Vagina (tissue), 2 donors: ENCODE results near the gene DNAI2. TPM values are rescaled to one million over a fixed set of nuclear protein-coding genes. Genes with fewer than 3 reads are reported as not detected.

Source experiments
- DNase-seq, 2 donors: peaks; one replicate each; pipeline ENCODE4 v3.0.0-alpha.2; 2017; ENCODE audit errors: extremely low spot score in 2 of 2
- H3K27ac ChIP-seq: fragments of 200-600 bp; sonication (generic); one replicate; pipeline ENCODE4 v1.5.1; 2019
- H3K27me3 ChIP-seq: fragments of 200-600 bp; sonication (generic); one replicate; pipeline ENCODE4 v1.5.1; 2019
- H3K36me3 ChIP-seq, 2 donors: fragments of 200-600 bp; sonication (generic); one replicate each; pipeline ENCODE4 v1.5.1; 2017 to 2019
- H3K4me1 ChIP-seq: fragments of 200-600 bp; sonication (generic); one replicate; pipeline ENCODE4 v1.5.1; 2019
- H3K4me3 ChIP-seq, 2 donors: fragments of 200-600 bp; sonication (generic); 1 replicate in 1 of 2; 2 replicates in 1 of 2; pipeline ENCODE4 v1.5.1; 2016 to 2019
- H3K9me3 ChIP-seq: fragments of 200-600 bp; sonication (generic); one replicate; pipeline ENCODE4 v1.5.1; 2019
- POLR2A ChIP-seq, 2 donors: fragments of 450-650 bp; IDR thresholded peaks; one replicate each; pipeline ENCODE4 v1.6.1; 2017; ENCODE audit warnings: antibody characterized with exemption in 2 of 2, mild to moderate bottlenecking in 2 of 2, moderate library complexity in 2 of 2
- POLR2AphosphoS5 ChIP-seq, 2 donors: sonication (generic); formaldehyde crosslinking; IDR thresholded peaks; one replicate each; pipeline ENCODE4 v1.9.0; 2017; ENCODE audit warnings: antibody characterized with exemption in 2 of 2, mild to moderate bottlenecking in 2 of 2, low read depth in 1 of 2; ENCODE audit not compliant: insufficient read depth in 1 of 2
- intact Hi-C: fragments of 100-400 bp; cut with DNase I; formaldehyde crosslinking; loops from one replicate; pipeline ENCODE4 v1.15.1; 2023
- total RNA-seq: library from RNA; depleted of rRNA; stranded (reverse); fragments of >200 nt; gene quantifications from one replicate; pipeline ENCODE4 v1.2.3, GENCODE V29; 2016
- TF ChIP-seq, protein P1 (sequence below), 3 experiments: fragments of 450-650 bp in 2 of 3; fragments of 200-600 bp in 1 of 3; sonication (generic) in 1 of 3; IDR thresholded peaks; one replicate each; pipeline ENCODE4 v1.5.1; 2017 to 2019; ENCODE audit warnings: antibody characterized with exemption in 3 of 3, mild to moderate bottlenecking in 2 of 3, moderate library complexity in 2 of 3

Gene DNAI2
- total RNA-seq, 1 donor from 2014 or later, result not detected

DNA sequence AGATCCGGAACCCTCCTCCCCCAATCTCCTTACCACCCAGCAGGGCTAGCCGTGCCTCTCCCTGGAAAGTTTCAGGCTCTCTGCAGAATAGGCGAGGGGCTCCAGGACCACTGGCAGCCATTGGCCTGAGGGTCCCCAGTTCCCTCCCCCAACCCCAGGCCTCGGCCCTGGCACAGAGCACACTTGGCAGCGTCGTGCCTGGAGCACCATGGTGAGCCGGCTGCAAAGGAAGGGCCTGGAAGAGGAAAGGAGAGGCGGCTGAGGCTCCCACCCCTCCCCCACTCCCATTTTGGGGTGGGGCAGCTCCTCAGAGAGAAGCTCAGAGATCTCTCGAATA, 88.0 kb downstream of the DNAI2 start:
- Histone ChIP-seq H3K4me3 (no peak overlapping the region), H3K9me3 (no peaks in the 10 kb centered on the region), H3K36me3 (no peaks in the 10 kb centered on the region), H3K27ac (no peak overlapping the region), H3K27me3 (no peaks in the 10 kb centered on the region), H3K4me1 (peaks cover 21% of the 10 kb centered on the region)
- TF ChIP-seq, protein P1, sequence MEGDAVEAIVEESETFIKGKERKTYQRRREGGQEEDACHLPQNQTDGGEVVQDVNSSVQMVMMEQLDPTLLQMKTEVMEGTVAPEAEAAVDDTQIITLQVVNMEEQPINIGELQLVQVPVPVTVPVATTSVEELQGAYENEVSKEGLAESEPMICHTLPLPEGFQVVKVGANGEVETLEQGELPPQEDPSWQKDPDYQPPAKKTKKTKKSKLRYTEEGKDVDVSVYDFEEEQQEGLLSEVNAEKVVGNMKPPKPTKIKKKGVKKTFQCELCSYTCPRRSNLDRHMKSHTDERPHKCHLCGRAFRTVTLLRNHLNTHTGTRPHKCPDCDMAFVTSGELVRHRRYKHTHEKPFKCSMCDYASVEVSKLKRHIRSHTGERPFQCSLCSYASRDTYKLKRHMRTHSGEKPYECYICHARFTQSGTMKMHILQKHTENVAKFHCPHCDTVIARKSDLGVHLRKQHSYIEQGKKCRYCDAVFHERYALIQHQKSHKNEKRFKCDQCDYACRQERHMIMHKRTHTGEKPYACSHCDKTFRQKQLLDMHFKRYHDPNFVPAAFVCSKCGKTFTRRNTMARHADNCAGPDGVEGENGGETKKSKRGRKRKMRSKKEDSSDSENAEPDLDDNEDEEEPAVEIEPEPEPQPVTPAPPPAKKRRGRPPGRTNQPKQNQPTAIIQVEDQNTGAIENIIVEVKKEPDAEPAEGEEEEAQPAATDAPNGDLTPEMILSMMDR (IDR thresholded peaks at IDR 0.05), result no peak
- TF ChIP-seq POLR2A (IDR thresholded peaks at IDR 0.05) (no peak), POLR2AphosphoS5 (IDR thresholded peaks at IDR 0.05; ENCODE audit: insufficient read depth in 1 of 2, low read depth in 1 of 2) (no peak)
- intact Hi-C loops, result loop anchor here (5.0 to 10.0 kb wide), 2 partner anchors 57 to 150 kb away; partner anchors contain the start of gene TTYH2
- no peak for DNase-seq

DNA sequence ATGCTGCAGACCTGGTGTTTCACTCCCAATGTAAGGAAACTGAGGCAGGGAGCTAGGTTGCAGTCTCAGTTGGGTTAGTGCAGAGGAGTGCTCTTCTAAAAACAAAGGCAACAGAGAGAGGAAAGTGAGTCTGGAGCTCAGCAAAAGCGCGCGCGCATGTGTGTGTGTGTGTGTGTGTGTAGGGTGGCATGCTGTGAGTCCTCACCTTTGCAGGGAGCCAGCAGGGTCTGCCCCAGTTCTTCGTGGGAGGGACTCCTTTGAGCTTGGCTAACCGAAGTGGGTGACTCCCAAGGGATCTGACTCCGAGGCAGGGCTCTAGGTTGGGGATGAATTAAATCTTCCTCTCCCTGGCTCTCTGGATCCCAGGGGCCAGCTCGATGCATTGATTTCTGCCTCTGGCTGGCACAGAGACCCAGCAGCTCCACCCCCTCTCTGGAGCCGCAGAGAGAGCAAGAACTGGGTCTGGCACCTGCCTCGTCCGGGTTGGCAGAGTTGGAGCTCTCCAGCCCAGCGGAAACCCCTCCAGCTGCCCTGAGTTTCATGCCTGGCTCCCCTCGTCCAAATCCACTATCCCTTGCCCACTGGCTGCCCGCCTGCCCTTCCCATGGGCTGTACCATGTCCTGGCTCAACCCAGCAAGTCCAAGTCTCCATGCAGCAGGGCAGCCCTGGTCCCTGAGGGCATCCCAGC, 88.9 kb downstream of the DNAI2 start:
- intact Hi-C loops, result loop anchor here (5.0 to 10.0 kb wide), 2 partner anchors 58 to 151 kb away; partner anchors contain the start of gene TTYH2
- Histone ChIP-seq H3K27me3 (no peaks in the 10 kb centered on the region), H3K4me3 (no peak overlapping the region), H3K4me1 (peaks cover 13% of the 10 kb centered on the region), H3K36me3 (no peaks in the 10 kb centered on the region), H3K27ac (no peak overlapping the region), H3K9me3 (no peaks in the 10 kb centered on the region)
- TF ChIP-seq, protein P1 (IDR thresholded peaks at IDR 0.05), result no peak
- no peak for TF ChIP-seq POLR2AphosphoS5 (IDR thresholded peaks at IDR 0.05; ENCODE audit: insufficient read depth in 1 of 2, low read depth in 1 of 2)
- TF ChIP-seq POLR2A (IDR thresholded peaks at IDR 0.05), result no peak
- DNase-seq, result no peak

Other genes with a start within 250 kb of the DNAI2 start
- 571 TPM for gene RPL38, start 70.6 kb upstream of the DNAI2 start, total RNA-seq
- 3.4 TPM for gene TTYH2, start 60.7 kb upstream of the DNAI2 start, total RNA-seq
- gene KIF19, start 52.0 kb downstream of the DNAI2 start, total RNA-seq, result 5.6 TPM
- not detected for gene BTBD17, start 87.6 kb downstream of the DNAI2 start, total RNA-seq
- 0.98 TPM for gene GPR142, start 93.3 kb downstream of the DNAI2 start, total RNA-seq
- 27.5 TPM for gene GPRC5C, start 157.9 kb downstream of the DNAI2 start, total RNA-seq
- gene CD300A, start 192.4 kb downstream of the DNAI2 start, total RNA-seq, result 4.2 TPM